KOPT-K1 (cell line): ENCODE measurements around the gene PPP2R2C.

Source experiments
- H3K27ac ChIP-seq: fragments of 200-600 bp; sonication (generic); 2 replicates; pipeline ENCODE4 v1.5.1; 2016; ENCODE audit warnings: antibody characterized with exemption, mild to moderate bottlenecking, low read depth, low read length; ENCODE audit not compliant: poor library complexity, severe bottlenecking
- H3K36me3 ChIP-seq: fragments of 200-600 bp; sonication (generic); 2 replicates; pipeline ENCODE4 v1.5.1; 2017; ENCODE audit warnings: antibody characterized with exemption, mild to moderate bottlenecking, low read length, moderate library complexity; ENCODE audit not compliant: insufficient read depth
- H3K9me3 ChIP-seq: fragments of 200-600 bp; sonication (generic); 2 replicates; pipeline ENCODE4 v1.5.1; 2017; ENCODE audit warnings: antibody characterized with exemption, low read length, mild to moderate bottlenecking; ENCODE audit not compliant: insufficient read depth, poor library complexity, severe bottlenecking

Gene PPP2R2C

GRCh38 chr4:6303943-6304342, 168.5 kb downstream of the PPP2R2C start:
- Histone ChIP-seq H3K9me3 (no peaks in the 10 kb centered on the region), H3K36me3 (no peaks in the 10 kb centered on the region), H3K27ac (no peak overlapping the region)

DNA sequence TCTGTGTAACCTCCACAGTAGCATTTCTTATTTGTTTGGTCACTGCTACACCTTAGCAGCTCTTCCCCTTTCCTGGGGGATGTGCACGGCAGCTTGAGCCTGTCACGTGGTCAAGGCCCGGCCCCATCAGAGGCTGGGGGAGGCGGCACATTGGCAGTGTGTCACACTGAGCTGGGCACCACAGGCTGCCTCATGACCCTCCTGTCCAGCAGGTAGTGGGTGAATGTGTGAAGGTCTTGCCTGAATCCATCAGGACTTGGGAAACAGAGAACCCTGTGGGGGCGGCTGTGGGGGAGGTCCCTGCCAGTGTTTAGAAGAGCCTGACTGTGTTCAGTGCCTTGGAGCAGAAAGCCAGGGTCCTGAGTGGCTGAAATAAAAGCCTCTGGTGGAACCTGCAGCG, 169.5 kb downstream of the PPP2R2C start:
- no peaks in the 10 kb centered on the region for H3K9me3 ChIP-seq
- no peaks in the 10 kb centered on the region for H3K36me3 ChIP-seq
- no peak overlapping the region for H3K27ac ChIP-seq

GRCh38 chr4:6301732-6302442, 170.5 kb downstream of the PPP2R2C start:
- Histone ChIP-seq H3K27ac (no peak overlapping the region), H3K36me3 (no peaks in the 10 kb centered on the region), H3K9me3 (no peaks in the 10 kb centered on the region)

- no peaks in the 10 kb centered on the region for H3K36me3 ChIP-seq
Measured at GRCh38 chr4:6301051-6301731, 171.2 kb downstream of the PPP2R2C start.

DNA sequence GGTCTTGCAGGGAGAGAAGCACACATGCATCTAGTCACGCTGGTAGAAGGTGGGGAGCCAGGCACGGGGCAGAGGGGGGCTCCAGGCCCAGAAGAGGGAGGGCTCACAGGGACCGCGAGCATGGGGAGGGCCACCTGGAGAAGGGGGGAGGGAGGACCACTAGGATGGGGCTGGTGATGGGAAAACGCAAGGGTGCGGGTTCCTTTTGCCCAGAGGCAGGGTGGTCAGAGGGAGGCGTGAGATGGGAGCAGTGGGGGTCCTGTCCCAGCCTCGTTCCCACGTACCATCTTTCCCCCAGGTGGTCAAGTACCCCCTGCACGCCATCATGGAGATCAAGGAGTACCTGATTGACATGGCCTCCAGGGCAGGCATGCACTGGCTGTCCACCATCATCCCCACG, 172.1 kb downstream of the PPP2R2C start:
- Histone ChIP-seq H3K27ac (no peak overlapping the region), H3K36me3 (no peaks in the 10 kb centered on the region), H3K9me3 (no peaks in the 10 kb centered on the region)

More at GRCh38 chr4:6301051-6301731, 171.2 kb downstream of the PPP2R2C start:
- Histone ChIP-seq H3K9me3 (no peaks in the 10 kb centered on the region), H3K27ac (no peak overlapping the region)

DNA sequence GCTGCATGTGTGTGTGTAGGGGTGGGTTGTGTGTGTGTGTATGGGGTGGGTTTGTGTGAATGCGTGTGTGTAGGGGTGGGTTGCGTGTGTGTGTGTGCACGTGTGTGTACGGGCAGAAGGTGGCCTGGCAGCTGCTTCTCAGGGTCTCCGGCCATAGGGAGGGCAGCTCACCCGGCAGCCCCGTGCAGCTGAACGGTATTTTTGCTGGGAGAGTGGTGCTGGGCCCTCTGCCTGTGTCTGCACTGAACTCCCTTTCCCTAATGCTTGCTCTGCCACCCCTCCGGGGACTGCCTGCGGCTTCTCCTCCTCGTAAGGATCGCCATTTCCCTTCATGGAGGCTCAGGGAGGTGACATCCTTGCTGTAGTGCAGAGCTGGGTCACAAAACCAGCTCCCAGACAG, 172.5 kb downstream of the PPP2R2C start:
- Histone ChIP-seq H3K27ac (no peak overlapping the region), H3K36me3 (no peaks in the 10 kb centered on the region), H3K9me3 (no peaks in the 10 kb centered on the region)

DNA sequence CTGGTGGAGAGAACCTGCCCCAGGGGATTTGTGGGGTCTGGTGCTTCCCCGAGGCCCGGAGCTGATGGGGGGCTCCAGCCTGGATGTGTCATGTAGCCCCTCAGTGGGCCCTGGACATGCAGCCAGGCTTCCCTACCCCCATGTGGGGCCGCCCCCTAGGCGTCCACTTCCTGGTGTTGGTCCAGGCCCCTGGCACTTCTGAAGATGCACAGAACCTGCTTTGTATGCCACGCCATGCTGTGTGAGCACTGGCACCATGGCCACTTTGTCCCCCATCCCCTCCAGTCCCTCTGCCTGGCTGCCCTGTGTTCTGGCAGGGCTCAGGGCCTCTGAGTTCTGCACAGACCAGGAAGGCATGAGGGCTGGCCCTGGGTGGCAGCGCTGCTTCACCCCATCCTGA, 173.6 kb downstream of the PPP2R2C start:
- Histone ChIP-seq H3K36me3 (no peaks in the 10 kb centered on the region), H3K27ac (no peak overlapping the region), H3K9me3 (no peaks in the 10 kb centered on the region)

GRCh38 chr4:6298035-6298434, 174.4 kb downstream of the PPP2R2C start:
- Histone ChIP-seq H3K9me3 (no peaks in the 10 kb centered on the region), H3K36me3 (no peaks in the 10 kb centered on the region), H3K27ac (no peak overlapping the region)

DNA sequence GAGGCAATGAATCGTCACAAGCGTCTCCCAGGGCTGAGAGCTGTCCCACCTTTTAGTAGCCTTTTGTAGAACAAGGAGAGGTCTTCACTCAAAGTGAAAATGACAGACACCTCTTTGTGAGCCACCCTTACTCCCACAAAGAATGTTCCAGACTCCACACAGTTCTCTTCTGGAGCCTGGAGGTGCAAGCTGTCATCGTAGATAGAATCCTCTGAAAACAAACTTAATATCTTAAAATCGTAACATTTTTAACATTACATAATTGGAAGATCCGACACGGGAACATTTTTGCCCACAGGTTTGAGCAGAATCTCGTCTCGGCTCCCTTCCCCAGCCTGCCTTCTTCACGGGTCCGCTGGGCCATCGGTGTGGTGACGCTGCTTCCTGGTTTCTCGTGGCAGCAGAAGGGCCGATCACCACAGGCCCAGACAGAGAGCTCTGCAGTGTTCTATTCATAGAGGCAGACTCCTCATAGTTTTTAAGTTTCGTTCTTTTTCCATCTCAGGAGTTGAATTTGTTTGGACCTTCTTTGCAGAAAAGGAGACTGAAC, 175.1 kb downstream of the PPP2R2C start:
- Histone ChIP-seq H3K36me3 (no peaks in the 10 kb centered on the region), H3K27ac (no peak overlapping the region), H3K9me3 (no peaks in the 10 kb centered on the region)

DNA sequence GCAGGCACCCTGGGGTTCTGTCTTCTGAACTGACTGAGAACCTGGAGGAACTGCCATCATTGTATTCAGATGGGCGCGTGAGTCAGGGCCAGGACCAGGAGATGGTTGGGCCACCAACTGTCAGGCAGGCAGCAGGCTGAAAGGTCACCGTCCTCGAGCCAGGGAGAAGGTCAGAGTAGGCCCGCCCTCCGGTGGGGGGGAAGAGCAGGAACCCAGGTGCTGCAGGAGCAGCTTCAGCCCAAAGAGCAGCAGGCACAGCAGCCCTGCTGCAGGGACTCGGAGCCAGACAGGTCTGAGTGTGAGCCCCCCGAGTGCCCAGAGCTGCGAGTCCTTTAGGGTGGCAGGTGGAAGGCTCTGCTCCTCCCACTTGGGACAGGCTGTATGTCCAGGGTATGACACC, 176.4 kb downstream of the PPP2R2C start:
- Histone ChIP-seq H3K36me3 (no peaks in the 10 kb centered on the region), H3K9me3 (no peaks in the 10 kb centered on the region)

GRCh38 chr4:6295495-6295894, 176.9 kb downstream of the PPP2R2C start:
- Histone ChIP-seq H3K36me3 (no peaks in the 10 kb centered on the region), H3K27ac (no peak overlapping the region)

More for the DNA sequence above, 176.4 kb downstream of the PPP2R2C start:
- H3K27ac ChIP-seq: no peak overlapping the region

DNA sequence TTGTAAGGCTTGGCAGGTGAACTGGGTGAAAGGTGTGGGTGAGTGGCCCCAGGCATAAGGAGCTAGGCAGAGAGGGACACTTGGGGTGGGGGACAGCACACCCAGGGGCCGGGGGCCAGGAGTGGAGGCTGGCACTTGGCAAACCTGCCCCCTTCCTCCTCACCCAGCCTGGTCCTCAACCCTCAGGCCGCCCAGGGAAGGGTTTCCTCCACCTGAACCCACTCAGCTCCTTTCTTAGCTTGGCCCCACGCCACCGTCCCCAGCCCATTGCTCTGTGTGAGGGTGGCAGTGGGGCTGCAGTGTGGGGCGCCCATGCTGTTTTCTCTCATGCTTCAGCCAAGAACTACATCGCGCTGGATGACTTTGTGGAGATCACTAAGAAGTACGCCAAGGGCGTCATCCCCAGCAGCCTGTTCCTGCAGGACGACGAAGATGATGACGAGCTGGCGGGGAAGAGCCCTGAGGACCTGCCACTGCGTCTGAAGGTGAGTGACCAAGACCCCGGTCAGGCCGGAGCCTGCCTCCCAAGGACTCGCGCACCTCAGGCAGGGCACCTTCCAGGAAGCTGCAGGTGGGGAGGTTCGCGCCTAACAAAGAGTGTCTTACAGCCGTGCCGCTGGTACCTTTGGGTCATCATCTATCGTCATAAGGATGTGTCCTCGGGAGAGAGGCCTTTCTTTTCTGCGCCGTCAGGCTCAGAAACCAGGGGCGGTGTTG, 177.6 kb downstream of the PPP2R2C start:
- no peak overlapping the region for H3K27ac ChIP-seq
- no peaks in the 10 kb centered on the region for H3K9me3 ChIP-seq
- no peaks in the 10 kb centered on the region for H3K36me3 ChIP-seq

More at GRCh38 chr4:6295495-6295894, 176.9 kb downstream of the PPP2R2C start:
- H3K9me3 ChIP-seq: no peaks in the 10 kb centered on the region

GRCh38 chr4:6293661-6294060, 178.8 kb downstream of the PPP2R2C start:
- no peaks in the 10 kb centered on the region for H3K36me3 ChIP-seq
- H3K27ac ChIP-seq: no peak overlapping the region
- no peaks in the 10 kb centered on the region for H3K9me3 ChIP-seq

DNA sequence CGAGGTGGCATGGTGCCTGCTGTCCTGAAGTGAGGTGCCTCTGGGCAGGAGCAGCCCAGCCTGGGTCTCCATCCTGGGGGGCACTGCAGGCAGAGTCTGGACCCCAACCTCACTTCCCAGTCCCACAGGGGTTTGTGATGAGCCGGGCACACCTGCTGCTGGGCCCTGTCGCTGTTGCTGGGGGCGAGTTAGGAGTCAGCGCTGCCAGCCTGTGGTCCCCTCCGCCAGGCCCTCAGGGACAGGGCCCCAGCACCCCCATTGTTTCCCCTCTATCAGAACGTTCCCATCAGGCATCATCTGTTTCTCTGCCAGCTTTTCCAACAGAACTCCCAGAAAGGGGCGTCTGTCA, 179.3 kb downstream of the PPP2R2C start:
- Histone ChIP-seq H3K9me3 (no peaks in the 10 kb centered on the region), H3K27ac (no peak overlapping the region), H3K36me3 (no peaks in the 10 kb centered on the region)

DNA sequence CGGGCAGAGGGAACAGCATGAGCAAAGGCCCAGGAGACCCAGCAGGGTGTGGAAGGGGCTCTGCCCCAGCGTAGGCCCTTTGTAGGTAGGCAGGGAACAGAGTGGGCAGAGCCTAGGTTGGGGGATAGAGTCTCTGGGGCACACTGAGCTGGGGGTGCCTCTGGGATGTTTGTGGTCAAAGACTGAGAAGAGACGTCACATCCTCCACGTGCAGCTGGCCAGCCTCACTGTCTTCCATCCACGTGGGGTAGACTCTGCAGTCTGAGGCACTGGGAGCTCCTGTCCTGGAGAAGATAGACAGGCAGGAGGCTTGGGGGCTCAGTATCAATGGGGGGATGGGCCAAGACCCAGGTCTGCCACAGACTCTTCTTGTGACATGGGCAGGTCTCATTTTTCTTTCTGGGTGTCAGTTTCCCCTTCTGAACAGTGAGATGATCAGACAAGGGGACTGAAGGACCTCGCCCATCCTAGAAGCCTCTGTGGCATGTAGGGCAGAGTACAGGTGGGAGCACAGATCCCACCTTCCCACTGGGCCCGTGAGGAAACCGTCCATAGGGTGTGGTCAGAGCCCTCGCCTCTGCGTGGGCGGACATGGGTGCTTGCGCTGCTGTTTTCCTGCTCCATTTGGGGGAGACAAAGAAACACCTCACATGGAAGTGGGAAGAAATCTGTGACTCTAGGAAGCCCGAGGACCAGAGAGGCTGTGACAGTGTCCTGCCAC, 179.9 kb downstream of the PPP2R2C start:
- Histone ChIP-seq H3K27ac (no peak overlapping the region), H3K9me3 (no peaks in the 10 kb centered on the region), H3K36me3 (no peaks in the 10 kb centered on the region)
